Measurements from ENCODE around the gene PDE2A. TPM values are rescaled to one million over a fixed set of nuclear protein-coding genes. Genes with fewer than 3 reads are reported as not detected.
A peak's percentile ranks its signal among the peaks of the same experiment; 100 is the strongest.
"Not testable (repeated sequence)": the region's sequence is repeated elsewhere in the genome, so short reads cannot be mapped to it uniquely, and the experiment has no call there.

The PDE2A gene
- total and polyA plus RNA-seq, 2 experiments from 2014 or later: 0.60 to 2.2 TPM

GRCh38 chr11:72573855-72574445 is 100.3 kb downstream of the PDE2A start:
- TF ChIP-seq, protein P1, sequence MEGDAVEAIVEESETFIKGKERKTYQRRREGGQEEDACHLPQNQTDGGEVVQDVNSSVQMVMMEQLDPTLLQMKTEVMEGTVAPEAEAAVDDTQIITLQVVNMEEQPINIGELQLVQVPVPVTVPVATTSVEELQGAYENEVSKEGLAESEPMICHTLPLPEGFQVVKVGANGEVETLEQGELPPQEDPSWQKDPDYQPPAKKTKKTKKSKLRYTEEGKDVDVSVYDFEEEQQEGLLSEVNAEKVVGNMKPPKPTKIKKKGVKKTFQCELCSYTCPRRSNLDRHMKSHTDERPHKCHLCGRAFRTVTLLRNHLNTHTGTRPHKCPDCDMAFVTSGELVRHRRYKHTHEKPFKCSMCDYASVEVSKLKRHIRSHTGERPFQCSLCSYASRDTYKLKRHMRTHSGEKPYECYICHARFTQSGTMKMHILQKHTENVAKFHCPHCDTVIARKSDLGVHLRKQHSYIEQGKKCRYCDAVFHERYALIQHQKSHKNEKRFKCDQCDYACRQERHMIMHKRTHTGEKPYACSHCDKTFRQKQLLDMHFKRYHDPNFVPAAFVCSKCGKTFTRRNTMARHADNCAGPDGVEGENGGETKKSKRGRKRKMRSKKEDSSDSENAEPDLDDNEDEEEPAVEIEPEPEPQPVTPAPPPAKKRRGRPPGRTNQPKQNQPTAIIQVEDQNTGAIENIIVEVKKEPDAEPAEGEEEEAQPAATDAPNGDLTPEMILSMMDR (IDR thresholded peaks at IDR 0.05; ENCODE audit: poor library complexity): no peak
- no peak for TF ChIP-seq EZH2phosphoT487 (IDR thresholded peaks at IDR 0.05; ENCODE audit: low read depth, severe bottlenecking, unreplicated experiment)
- TF ChIP-seq EZH2 (IDR thresholded peaks at IDR 0.05; ENCODE audit: borderline replicate concordance): no peak
- no peaks in the 10 kb centered on the region for H3K9me3 ChIP-seq (ENCODE audit: low read depth)
- H3K4me2 ChIP-seq: no peak overlapping the region
- H3K9me2 ChIP-seq (replicated peaks; ENCODE audit: insufficient read depth): no peaks in the 10 kb centered on the region
- no peak for DNase-seq (ENCODE audit: low spot score)
- no peaks in the 10 kb centered on the region for H3K36me3 ChIP-seq (replicated peaks; ENCODE audit: insufficient read depth, low read depth)
- no peaks in the 10 kb centered on the region for H3K79me2 ChIP-seq
- H2AFZ ChIP-seq: no peak overlapping the region
- H3K4me3 ChIP-seq: no peak overlapping the region
- H3K27me3 ChIP-seq: no peaks in the 10 kb centered on the region
- H4K20me1 ChIP-seq (ENCODE audit: insufficient read depth, poor library complexity, severe bottlenecking): no peaks in the 10 kb centered on the region
- peaks cover 22% of the 10 kb centered on the region for H3K4me1 ChIP-seq (ENCODE audit: insufficient read depth)
- WGBS (ENCODE audit: low lambda C conversion rate, missing lambda C conversion rate): 92% methylated on average over 2 of the region's 2 CpGs
- no peak overlapping the region for H3K27ac ChIP-seq

DNA sequence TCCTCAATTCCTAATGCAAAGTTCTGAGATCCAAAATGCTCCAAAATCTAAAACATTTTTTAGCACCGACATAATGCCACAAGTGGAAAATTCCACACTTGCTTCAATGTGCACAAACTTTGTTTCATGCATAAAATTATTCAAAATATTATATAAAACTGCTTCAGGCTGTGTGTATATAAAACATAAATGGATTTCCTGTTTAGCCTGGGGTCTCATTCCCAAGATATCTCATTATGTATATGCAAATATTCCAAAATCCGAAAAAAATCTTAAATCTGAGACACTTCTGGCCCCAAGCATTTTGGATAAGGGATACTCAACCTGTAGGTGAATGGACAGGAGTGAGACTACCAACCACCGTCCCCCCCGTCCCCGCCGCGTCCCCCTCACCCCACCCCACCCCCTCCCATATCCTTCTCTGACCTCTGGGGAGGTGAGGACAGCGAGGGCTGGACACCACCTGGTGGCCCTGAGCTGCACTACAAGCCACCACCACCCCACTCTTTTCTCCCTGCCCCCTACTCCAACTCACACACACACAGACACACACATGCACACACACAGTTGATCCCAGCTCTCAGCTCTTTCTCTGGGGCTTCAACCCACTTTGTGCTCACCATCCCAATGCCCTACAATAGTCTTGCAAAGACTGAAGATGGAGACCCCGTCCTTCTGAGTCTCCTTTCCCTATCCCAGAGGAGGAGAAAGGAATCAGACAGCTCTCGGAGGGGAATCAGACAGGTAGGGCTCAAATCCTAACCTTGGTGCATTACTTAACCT is 101.0 kb downstream of the PDE2A start:
- TF ChIP-seq EZH2phosphoT487 (IDR thresholded peaks at IDR 0.05; ENCODE audit: low read depth, severe bottlenecking, unreplicated experiment) (no peak), EZH2 (IDR thresholded peaks at IDR 0.05; ENCODE audit: borderline replicate concordance) (no peak)
- TF ChIP-seq, protein P1 (IDR thresholded peaks at IDR 0.05; ENCODE audit: poor library complexity): peak; percentile 55
- Histone ChIP-seq H3K79me2 (no peaks in the 10 kb centered on the region), H3K4me3 (no peak overlapping the region), H3K36me3 (replicated peaks; ENCODE audit: insufficient read depth, low read depth) (no peaks in the 10 kb centered on the region), H3K9me3 (ENCODE audit: low read depth) (no peaks in the 10 kb centered on the region), H4K20me1 (ENCODE audit: insufficient read depth, poor library complexity, severe bottlenecking) (no peaks in the 10 kb centered on the region), H3K27me3 (no peaks in the 10 kb centered on the region), H3K4me2 (peak overlapping the region; percentile 1), H2AFZ (no peak overlapping the region), H3K27ac (no peak overlapping the region), H3K9me2 (replicated peaks; ENCODE audit: insufficient read depth) (no peaks in the 10 kb centered on the region), H3K4me1 (ENCODE audit: insufficient read depth) (peaks cover 22% of the 10 kb centered on the region)
- peak; percentile 68 for DNase-seq (ENCODE audit: low spot score)
- WGBS (ENCODE audit: low lambda C conversion rate, missing lambda C conversion rate): 24% methylated on average over 10 of the region's 10 CpGs

GRCh38 chr11:72572540-72572939 is 101.7 kb downstream of the PDE2A start:
- not testable (repeated sequence) for DNase-seq (ENCODE audit: low spot score); H3K79me2 ChIP-seq; H3K9me3 ChIP-seq (ENCODE audit: low read depth); H4K20me1 ChIP-seq (ENCODE audit: insufficient read depth, poor library complexity, severe bottlenecking); H3K4me3 ChIP-seq; H3K36me3 ChIP-seq (replicated peaks; ENCODE audit: insufficient read depth, low read depth); H3K27me3 ChIP-seq; H3K9me2 ChIP-seq (replicated peaks; ENCODE audit: insufficient read depth); H2AFZ ChIP-seq; H3K27ac ChIP-seq
- peaks cover 22% of the 10 kb centered on the region for H3K4me1 ChIP-seq (ENCODE audit: insufficient read depth)
- H3K4me2 ChIP-seq: peak overlapping the region; percentile 1
- 12% methylated on average over 4 of the region's 4 CpGs for WGBS (ENCODE audit: low lambda C conversion rate, missing lambda C conversion rate)

DNA sequence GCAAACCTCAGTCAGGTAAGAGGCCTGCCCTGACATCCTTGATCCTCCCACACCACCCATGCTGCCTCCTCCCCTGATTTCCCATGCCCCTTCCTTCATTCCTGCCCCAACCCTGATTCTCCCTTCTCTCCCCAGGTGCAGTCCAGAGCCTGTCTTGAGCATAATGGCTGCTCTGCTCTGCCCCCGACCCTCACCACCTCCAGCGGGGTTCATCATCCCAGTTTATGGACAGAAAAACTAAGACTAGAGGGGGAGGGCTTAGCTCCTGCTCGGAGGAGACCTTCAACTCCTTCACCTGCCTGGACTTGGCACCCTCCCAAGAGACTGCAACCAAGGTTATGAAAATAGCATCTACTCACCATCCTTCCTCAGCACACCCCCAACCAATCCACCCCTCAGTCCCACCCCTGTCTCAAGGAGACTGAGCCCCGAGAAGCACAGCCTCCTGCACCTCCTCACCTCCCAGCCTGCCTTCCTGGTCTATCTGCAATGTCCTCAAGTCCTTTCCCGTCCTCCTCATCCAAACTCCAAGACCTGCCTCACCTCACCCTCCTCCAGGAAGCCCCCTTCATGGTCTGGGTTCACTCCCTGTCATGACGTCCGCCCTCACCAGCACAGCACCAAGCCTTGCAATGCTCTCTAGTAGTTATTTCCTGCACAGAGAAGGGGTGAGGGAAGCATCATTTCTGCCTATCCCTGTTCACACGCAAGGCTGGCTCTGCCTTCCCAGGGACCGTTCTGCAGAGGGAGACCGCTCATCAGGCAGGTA is 103.1 kb downstream of the PDE2A start:
- Histone ChIP-seq H3K4me1 (ENCODE audit: insufficient read depth) (peaks cover 22% of the 10 kb centered on the region), H3K79me2 (no peaks in the 10 kb centered on the region), H3K9me3 (ENCODE audit: low read depth) (no peaks in the 10 kb centered on the region), H3K9me2 (replicated peaks; ENCODE audit: insufficient read depth) (no peaks in the 10 kb centered on the region), H3K27ac (no peak overlapping the region), H3K4me2 (no peak overlapping the region), H2AFZ (no peak overlapping the region), H3K27me3 (no peaks in the 10 kb centered on the region), H3K4me3 (no peak overlapping the region), H3K36me3 (replicated peaks; ENCODE audit: insufficient read depth, low read depth) (no peaks in the 10 kb centered on the region), H4K20me1 (ENCODE audit: insufficient read depth, poor library complexity, severe bottlenecking) (no peaks in the 10 kb centered on the region)
- TF ChIP-seq, protein P1 (IDR thresholded peaks at IDR 0.05; ENCODE audit: poor library complexity): no peak
- no peak for TF ChIP-seq EZH2 (IDR thresholded peaks at IDR 0.05; ENCODE audit: borderline replicate concordance)
- TF ChIP-seq EZH2phosphoT487 (IDR thresholded peaks at IDR 0.05; ENCODE audit: low read depth, severe bottlenecking, unreplicated experiment): no peak
- no peak for DNase-seq (ENCODE audit: low spot score)
- WGBS (ENCODE audit: low lambda C conversion rate, missing lambda C conversion rate): 80% methylated on average over 10 of the region's 10 CpGs
